ENCODE data around the gene LRRC36.
"Not testable (repeated sequence)": the region's sequence is repeated elsewhere in the genome, so short reads cannot be mapped to it uniquely, and the experiment has no call there.

GRCh38 chr16:67376012-67376411 is 49.4 kb downstream of the LRRC36 start:
- TF ChIP-seq CTCF (conservative IDR thresholded peaks at IDR 0.05; ENCODE audit: low read depth, low read length); EZH2 (IDR thresholded peaks at IDR 0.05; ENCODE audit: low read length, unreplicated experiment); EZH2phosphoT487 (IDR thresholded peaks at IDR 0.05; ENCODE audit: borderline replicate concordance, low read length): not testable (repeated sequence)

All from PC-3 (cell line).